NT2/D1 (cell line): ENCODE measurements around the gene WNT3A.
A peak's percentile ranks its signal among the peaks of the same experiment; 100 is the strongest.

Experiments
- DNase-seq: peaks from one replicate; pipeline ENCODE4 v3.0.0-alpha.2; 2011; ENCODE audit warnings: low read depth, low spot score
- H3K27me3 ChIP-seq: 2 replicates; pipeline ENCODE4 v1.6.0; 2011; ENCODE audit warnings: mild to moderate bottlenecking; ENCODE audit not compliant: insufficient read length, insufficient read depth
- H3K36me3 ChIP-seq: 2 replicates; pipeline ENCODE4 v1.6.1; 2011; ENCODE audit warnings: mild to moderate bottlenecking, low read length, mixed read lengths; ENCODE audit not compliant: insufficient read depth, insufficient read length
- H3K4me1 ChIP-seq: 2 replicates; pipeline ENCODE4 v1.5.1; 2011; ENCODE audit not compliant: insufficient read depth, insufficient read length
- H3K4me3 ChIP-seq: 2 replicates; pipeline ENCODE4 v1.5.1; 2011; ENCODE audit warnings: low read depth; ENCODE audit not compliant: insufficient read length
- H3K9ac ChIP-seq: 2 replicates; pipeline ENCODE4 v1.6.0; 2011; ENCODE audit warnings: low read depth; ENCODE audit not compliant: insufficient read length
- H3K9me3 ChIP-seq: 2 replicates; pipeline ENCODE4 v1.5.1; 2011; ENCODE audit warnings: mild to moderate bottlenecking, low read length; ENCODE audit not compliant: insufficient read depth
- SUZ12 ChIP-seq: IDR thresholded peaks from 2 replicates; pipeline ENCODE4 v1.6.1; 2011; ENCODE audit not compliant: insufficient read length, insufficient read depth; ENCODE audit errors: extremely low read depth
- YY1 ChIP-seq: IDR thresholded peaks from 2 replicates; pipeline ENCODE4 v1.6.1; 2011; ENCODE audit not compliant: insufficient read length, insufficient read depth
- ZNF274 ChIP-seq: IDR thresholded peaks from 2 replicates; pipeline ENCODE4 v1.6.1; 2011; ENCODE audit warnings: mild to moderate bottlenecking, low read depth, low read length

WNT3A gene

DNA sequence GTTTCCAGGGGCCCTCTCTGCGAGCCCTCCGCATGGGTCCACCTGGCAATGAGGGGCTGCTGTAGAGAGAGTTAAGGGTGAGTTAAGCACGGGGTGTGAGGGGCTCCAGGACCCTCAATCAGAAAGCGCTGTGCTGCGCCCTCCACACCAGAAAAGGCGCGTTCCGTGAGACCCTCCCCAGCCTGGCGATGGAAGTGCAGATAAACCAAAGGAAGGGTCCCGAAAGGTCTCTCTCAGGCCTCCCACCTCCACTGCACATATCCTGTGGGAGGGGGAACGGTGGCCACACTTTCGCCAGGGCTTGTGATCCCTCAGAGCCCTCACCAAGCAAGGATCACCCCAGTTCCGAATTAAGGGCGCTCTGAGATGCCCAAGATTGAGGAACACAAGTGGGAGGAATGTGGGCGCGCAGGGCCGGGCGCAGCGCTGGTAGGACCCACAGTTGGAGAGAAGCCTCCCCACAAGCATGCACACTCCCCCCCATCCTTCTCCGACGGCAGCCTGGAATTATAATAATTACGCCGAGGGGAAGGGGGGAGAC, 1.1 kb downstream of the WNT3A start:
- no peaks in the 10 kb centered on the region for H3K36me3 ChIP-seq
- H3K4me1 ChIP-seq = peaks cover 31% of the 10 kb centered on the region
- TF ChIP-seq SUZ12 (peak; percentile 64), YY1 (no peak), ZNF274 (no peak)
- DNase-seq = no peak
- no peaks in the 10 kb centered on the region for H3K9me3 ChIP-seq
- peak overlapping the region; percentile 68 for H3K9ac ChIP-seq
- peaks cover 92% of the 10 kb centered on the region for H3K27me3 ChIP-seq
- peak overlapping the region; percentile 53 for H3K4me3 ChIP-seq

DNA sequence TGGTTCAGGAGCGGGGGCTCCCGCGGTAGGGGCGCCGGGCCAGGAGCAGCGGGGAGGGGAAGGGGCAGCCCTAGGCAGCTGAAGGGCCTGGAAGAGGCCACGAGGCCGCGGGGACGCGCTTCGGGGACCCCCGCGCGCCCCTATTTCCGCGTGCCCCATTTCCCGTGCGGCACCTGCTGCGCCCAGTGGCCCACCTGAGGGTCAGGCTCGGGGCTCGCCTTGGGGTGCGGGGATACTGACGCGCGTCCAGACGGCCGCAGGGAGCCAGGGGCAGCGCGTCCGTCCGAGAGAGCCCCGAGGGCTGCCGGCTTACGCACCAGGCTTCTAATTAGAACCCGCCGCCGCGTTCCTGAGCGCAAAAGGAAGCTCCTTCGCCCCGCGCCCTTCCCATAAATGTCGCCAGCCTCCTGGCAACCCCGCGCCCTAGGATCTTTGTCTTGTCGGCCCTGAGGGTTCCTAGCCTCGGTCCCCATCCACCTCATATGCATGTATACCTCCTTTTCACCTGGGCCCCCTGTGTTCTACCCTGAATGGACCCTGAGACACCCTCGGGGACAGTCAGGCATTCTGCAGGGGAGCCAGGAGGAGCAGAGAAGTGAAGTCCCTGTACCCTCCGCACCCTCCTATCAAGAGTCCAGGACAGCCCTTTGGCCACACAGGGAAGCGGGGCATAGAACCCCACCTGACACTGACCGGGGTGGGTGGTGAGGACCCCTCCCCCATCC, 1.8 kb downstream of the WNT3A start:
- Histone ChIP-seq H3K4me3 (no peak overlapping the region), H3K9me3 (no peaks in the 10 kb centered on the region), H3K9ac (no peak overlapping the region), H3K4me1 (peaks cover 34% of the 10 kb centered on the region), H3K36me3 (no peaks in the 10 kb centered on the region), H3K27me3 (peaks cover 93% of the 10 kb centered on the region)
- TF ChIP-seq YY1 = no peak
- peak; percentile 77 for TF ChIP-seq SUZ12
- TF ChIP-seq ZNF274 = no peak
- DNase-seq = no peak

DNA sequence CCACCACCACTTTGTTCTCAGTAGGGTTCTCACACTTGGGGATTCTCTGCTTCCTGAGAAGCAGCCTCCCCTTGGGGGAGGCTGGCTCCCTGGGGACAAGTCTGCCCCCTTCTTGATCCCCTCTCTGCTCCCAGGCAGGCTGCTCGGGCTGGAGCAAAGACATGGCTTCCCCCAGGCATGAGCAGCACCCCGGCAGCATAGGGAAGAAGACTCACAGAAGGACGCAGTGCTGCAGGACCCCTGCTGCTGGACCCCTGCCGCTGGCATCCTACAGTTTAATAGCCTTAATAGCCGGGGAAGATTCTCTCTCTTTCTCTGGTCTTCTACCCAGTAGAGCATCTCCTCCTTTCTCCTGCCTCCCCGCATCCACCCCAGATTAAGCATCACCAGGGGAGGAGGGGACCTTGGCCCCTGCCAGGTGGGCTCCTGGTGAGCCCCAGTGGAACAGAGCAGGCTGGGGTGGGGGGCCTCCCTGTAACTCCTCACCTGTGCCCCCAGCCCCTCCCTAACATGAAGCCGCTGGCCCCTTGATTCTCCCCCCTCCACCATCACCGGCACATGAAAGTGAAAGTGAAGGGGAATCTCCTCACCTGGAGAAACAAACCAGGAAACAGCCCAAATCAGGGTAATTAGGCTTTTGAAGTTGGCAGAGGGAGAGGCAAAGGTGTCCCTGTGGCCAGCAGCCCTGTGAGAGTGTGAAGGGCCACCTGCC, 2.5 kb downstream of the WNT3A start:
- H3K4me1 ChIP-seq = peaks cover 29% of the 10 kb centered on the region
- TF ChIP-seq SUZ12 = no peak
- TF ChIP-seq YY1 = no peak
- TF ChIP-seq ZNF274 = no peak
- peaks cover 88% of the 10 kb centered on the region for H3K27me3 ChIP-seq
- no peaks in the 10 kb centered on the region for H3K36me3 ChIP-seq
- H3K9me3 ChIP-seq = no peaks in the 10 kb centered on the region
- H3K9ac ChIP-seq = no peak overlapping the region
- no peak for DNase-seq
- H3K4me3 ChIP-seq = no peak overlapping the region

DNA sequence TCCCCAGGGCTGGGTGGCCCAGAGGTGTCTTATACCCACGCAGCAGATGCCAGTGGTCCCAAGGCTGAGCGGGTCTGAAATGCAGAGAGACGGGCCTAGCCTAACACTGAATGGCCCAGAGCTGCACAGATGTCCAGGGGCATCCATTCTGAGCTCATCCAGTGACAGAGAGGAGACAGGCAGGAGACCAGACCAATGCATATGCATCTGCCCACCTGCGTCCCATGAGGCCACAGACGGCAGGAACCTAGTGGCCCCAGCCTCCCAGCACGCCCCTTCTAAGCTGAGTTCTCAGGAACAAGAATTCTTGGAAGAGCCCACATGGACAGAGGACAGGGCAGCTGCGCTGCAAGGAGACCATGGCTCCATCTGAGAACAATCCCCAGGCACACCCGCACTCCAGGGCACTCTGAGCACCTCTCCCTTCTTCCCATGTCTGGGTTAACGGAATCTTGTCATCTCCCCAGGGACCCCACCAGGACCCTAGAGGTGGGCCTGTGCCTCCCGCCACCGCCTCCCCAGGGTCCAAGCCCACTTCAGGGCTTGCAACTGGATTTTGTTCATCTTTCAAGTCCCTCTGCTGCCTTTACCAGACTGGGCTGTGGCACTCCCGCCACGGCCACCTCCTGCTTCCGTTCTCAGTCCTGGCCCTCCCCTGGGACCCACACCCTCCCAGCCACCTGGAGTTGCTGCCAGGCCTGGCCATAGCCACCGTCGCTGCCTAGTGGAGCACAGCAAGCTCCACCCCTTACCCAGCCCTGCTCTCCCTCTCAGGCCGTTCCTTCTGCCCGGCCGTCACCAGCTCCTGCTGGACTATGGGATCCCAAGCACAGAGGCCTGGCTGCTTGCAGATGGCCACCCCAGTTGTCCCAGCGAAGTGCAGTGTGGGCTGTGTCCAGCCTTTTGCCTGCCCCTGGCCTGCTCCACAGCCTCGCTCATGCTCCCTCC, 3.3 kb downstream of the WNT3A start:
- H3K9ac ChIP-seq = no peak overlapping the region
- no peaks in the 10 kb centered on the region for H3K36me3 ChIP-seq
- peaks cover 25% of the 10 kb centered on the region for H3K4me1 ChIP-seq
- peaks cover 84% of the 10 kb centered on the region for H3K27me3 ChIP-seq
- no peak for DNase-seq
- no peaks in the 10 kb centered on the region for H3K9me3 ChIP-seq
- no peak for TF ChIP-seq ZNF274
- H3K4me3 ChIP-seq = no peak overlapping the region

DNA sequence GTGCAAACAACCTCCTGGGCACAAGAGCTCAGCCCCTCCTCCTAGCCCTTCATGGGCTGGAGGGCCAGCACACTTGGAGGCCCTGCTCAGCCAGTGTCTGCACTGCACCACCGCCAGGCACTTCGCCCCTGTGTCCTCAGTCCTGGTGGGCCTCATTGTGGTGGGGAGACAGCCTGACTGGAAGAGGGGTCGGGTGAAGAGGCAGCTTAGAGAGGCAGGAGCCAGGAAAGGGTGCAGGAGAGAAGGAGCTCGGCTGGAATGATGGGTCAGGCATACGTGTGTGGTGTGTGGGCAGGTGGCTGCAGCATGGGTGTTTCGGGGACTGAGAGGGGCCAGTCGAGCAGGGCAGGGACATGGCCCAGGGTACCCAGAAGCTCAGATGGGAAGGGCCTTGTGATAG, 4.1 kb downstream of the WNT3A start:
- H3K36me3 ChIP-seq = no peaks in the 10 kb centered on the region
- H3K9ac ChIP-seq = no peak overlapping the region
- H3K9me3 ChIP-seq = no peaks in the 10 kb centered on the region
- TF ChIP-seq YY1 = no peak
- TF ChIP-seq SUZ12 = no peak
- no peak for TF ChIP-seq ZNF274
- peaks cover 22% of the 10 kb centered on the region for H3K4me1 ChIP-seq
- H3K27me3 ChIP-seq = peaks cover 75% of the 10 kb centered on the region
- no peak overlapping the region for H3K4me3 ChIP-seq
- DNase-seq = no peak

DNA sequence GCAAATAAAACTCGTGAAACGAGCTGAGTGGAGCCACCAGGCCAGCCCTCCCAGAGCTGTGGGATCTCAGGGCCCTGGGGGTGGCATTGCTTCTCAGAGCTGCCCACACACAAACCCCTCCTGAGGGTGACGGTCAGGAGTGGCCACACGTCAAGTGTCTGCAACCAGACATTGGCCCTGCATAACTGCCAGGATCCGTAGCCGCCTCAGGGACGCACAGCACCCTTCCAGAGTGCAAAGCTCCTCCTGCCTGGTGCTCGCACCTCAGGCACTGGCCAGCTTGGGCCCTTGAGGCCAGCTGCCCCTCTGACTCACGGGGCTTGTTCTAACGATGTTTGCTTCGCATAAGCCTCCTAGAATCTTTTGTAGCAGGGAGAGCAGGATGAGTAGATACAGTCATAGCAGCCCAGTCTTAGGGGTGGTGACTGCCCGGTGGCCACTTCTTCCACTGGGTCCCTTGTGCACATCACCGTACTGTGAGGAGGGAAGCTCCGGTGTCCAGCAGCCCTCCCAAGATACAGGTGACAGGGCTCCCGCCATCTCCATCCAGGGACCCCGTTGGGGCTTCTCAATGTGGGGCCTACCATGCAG, 5.0 kb downstream of the WNT3A start:
- DNase-seq = no peak
- Histone ChIP-seq H3K9ac (no peak overlapping the region), H3K27me3 (peaks cover 68% of the 10 kb centered on the region), H3K4me3 (no peak overlapping the region), H3K36me3 (no peaks in the 10 kb centered on the region), H3K9me3 (no peaks in the 10 kb centered on the region), H3K4me1 (peaks cover 19% of the 10 kb centered on the region)
- TF ChIP-seq YY1 = no peak
- TF ChIP-seq SUZ12 = no peak
- no peak for TF ChIP-seq ZNF274
